Peyer's patch (tissue), 4 donors: Measurements from ENCODE around the gene RPS14. TPM values are rescaled to one million over a fixed set of nuclear protein-coding genes. Genes with fewer than 3 reads are reported as not detected.

Experiments used
- DNase-seq, 3 donors: peaks; one replicate each; pipeline ENCODE4 v3.0.0-alpha.2; 2017 to 2019
- H3K27ac ChIP-seq, 4 donors: fragments of 200-600 bp; sonication (generic); one replicate each; pipeline ENCODE4 v1.5.1; 2016 to 2019
- H3K27me3 ChIP-seq, 2 donors: fragments of 200-600 bp; sonication (generic); one replicate each; pipeline ENCODE4 v1.5.1; 2019
- H3K36me3 ChIP-seq, 3 donors: fragments of 200-600 bp; sonication (generic); one replicate each; pipeline ENCODE4 v1.5.1; 2016 to 2019
- H3K4me1 ChIP-seq, 4 donors: fragments of 200-600 bp; sonication (generic); one replicate each; pipeline ENCODE4 v1.5.1; 2016 to 2019
- H3K4me3 ChIP-seq, 4 donors: fragments of 200-600 bp; sonication (generic); 1 replicate in 3 of 4; 2 replicates in 1 of 4; pipeline ENCODE4 v1.5.1; 2016 to 2019; ENCODE audit warnings: mild to moderate bottlenecking in 1 of 4
- H3K9me3 ChIP-seq, 4 donors: fragments of 200-600 bp; sonication (generic); one replicate each; pipeline ENCODE4 v1.5.1; 2016 to 2019; ENCODE audit warnings: mild to moderate bottlenecking in 1 of 4
- POLR2A ChIP-seq, 2 donors: fragments of 450-650 bp; IDR thresholded peaks; one replicate each; pipeline ENCODE4 v1.5.1; 2017; ENCODE audit warnings: antibody characterized with exemption in 2 of 2, mild to moderate bottlenecking in 2 of 2, moderate library complexity in 2 of 2
- total RNA-seq, 4 donors: library from RNA; depleted of rRNA; stranded (reverse); fragments of >200 nt; gene quantifications; one replicate each; pipeline ENCODE4 v1.1.0, GENCODE V29; 2016
- TF ChIP-seq, protein P1 (sequence below), 6 experiments: fragments of 450-650 bp in 4 of 6; fragments of 200-600 bp in 2 of 6; sonication (generic) in 1 of 6; IDR thresholded peaks; one replicate each; pipeline ENCODE4 v1.5.1; 2017 to 2019; ENCODE audit warnings: antibody characterized with exemption in 6 of 6, mild to moderate bottlenecking in 3 of 6, moderate library complexity in 1 of 6

RPS14 gene
- total RNA-seq = 1,000 to 10,000 TPM in 3 of 4 donors, 100 to 1,000 TPM in 1; 975 to 1,961 (median 1,274) TPM

DNA sequence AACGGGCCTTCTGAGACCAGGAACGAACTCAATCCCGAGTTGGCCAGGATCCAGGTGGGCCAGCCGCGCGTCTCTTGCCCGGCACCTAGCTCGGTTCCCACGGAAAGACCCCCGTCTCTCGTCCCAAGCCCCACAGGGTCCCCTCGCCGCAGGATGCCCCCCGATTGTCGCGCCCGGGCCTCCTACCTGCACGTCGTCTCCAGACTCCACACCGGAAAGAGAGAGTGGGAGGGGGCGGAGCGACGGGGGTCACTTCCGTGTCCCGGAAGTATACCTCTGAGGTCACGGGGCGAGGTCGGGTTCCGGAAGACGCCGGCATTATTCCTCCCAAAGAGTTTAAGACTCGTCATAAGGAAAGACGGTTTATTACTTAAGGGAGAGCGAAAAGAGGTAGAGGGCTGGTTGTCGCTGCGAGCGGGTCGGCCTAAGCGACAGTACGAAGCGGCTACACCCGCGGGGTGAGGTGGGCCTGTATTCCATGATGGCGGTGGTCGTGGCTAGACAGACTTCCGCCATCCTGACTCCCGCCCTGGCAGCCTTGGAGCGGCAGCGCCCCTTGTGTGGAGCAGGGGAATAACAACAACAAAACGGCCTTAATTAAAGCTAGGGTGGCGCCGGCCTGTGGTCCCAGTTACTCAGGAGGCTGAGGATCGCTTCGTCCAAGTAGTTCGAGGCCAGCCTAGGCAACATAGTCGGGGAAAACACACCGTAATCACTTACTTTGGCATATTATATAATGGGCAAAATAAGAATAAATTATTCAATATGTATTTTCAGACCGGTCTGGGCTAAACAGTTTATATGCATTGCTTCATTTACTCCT is at the start of gene RPS14:
Gene RPS14 (minus strand): TSS at position 223 of the 823 bp plus-strand sequence. CDS start 2,006 bp downstream, outside the sequence.
- Histone ChIP-seq H3K4me1 (peaks cover 0 to 14% (median 7%) of the 10 kb centered on the region in 4 donors), H3K27me3 (no peaks in the 10 kb centered on the region), H3K36me3 (peaks cover 0 to 32% (median 0%) of the 10 kb centered on the region in 3 donors), H3K4me3 (peak within 1 kb of the TSS; percentile 52 to 73 (median 68)), H3K9me3 (no peaks in the 10 kb centered on the region), H3K27ac (peak within 1 kb of the TSS; percentile 89 to 96 (median 92))
- TF ChIP-seq, protein P1, sequence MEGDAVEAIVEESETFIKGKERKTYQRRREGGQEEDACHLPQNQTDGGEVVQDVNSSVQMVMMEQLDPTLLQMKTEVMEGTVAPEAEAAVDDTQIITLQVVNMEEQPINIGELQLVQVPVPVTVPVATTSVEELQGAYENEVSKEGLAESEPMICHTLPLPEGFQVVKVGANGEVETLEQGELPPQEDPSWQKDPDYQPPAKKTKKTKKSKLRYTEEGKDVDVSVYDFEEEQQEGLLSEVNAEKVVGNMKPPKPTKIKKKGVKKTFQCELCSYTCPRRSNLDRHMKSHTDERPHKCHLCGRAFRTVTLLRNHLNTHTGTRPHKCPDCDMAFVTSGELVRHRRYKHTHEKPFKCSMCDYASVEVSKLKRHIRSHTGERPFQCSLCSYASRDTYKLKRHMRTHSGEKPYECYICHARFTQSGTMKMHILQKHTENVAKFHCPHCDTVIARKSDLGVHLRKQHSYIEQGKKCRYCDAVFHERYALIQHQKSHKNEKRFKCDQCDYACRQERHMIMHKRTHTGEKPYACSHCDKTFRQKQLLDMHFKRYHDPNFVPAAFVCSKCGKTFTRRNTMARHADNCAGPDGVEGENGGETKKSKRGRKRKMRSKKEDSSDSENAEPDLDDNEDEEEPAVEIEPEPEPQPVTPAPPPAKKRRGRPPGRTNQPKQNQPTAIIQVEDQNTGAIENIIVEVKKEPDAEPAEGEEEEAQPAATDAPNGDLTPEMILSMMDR (IDR thresholded peaks at IDR 0.05) = peak; percentile 69 to 97 (median 95)
- TF ChIP-seq POLR2A (IDR thresholded peaks at IDR 0.05) = peak; percentile 59 to 79
- DNase-seq = peak; percentile 95 to 98 (median 98)

DNA sequence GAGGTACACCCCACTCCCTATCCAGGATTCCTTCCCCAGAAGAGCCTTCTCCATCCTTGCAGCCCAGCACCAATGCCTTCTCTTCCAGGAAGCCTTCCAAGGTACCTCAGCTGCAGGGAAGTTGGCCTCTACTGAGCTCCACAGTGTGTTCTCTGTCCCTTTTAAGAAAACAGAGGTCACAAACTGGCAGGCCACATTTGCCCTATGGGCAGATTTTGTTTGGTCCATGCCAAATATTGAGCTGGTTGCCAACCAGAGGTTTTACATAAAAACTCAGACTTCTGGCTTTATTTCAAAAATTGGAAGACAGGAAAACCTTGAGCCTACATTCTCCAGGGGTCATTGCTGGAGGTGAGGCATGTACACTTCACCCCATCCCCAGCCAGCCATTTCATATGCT is 49.4 kb upstream of the RPS14 start:
- Histone ChIP-seq H3K36me3 (peaks cover 0 to 6% (median 0%) of the 10 kb centered on the region in 3 donors), H3K9me3 (no peaks in the 10 kb centered on the region), H3K4me1 (peaks cover 0 to 51% (median 7%) of the 10 kb centered on the region in 4 donors), H3K27me3 (no peaks in the 10 kb centered on the region), H3K4me3 (no peak overlapping the region), H3K27ac (no peak overlapping the region)
- DNase-seq = no peak
- TF ChIP-seq POLR2A (IDR thresholded peaks at IDR 0.05) = no peak
- TF ChIP-seq, protein P1 (IDR thresholded peaks at IDR 0.05) = no peak

DNA sequence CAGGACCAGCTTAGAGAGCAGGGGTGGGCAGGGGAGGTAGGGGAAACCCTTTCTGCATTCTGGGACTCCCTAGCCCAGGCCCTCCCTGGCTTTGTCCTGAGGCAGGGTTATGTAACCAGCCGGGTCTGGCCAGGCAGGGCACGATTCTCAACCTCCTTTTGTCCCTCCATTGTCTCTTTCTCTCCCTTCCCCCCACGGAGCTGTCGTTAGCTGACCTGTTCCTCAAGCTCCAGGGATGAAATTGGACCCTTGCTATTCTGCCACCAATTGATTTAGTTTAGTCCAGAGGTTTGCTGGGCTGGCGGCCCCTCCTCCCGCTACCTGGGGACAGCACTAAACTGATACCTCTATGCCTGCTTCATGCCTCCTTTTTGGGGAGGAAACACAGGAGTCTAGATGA is 49.0 kb upstream of the RPS14 start:
- Histone ChIP-seq H3K9me3 (no peaks in the 10 kb centered on the region), H3K27me3 (no peaks in the 10 kb centered on the region), H3K27ac (peak overlapping the region in 2 of 4 donors; percentile 20 to 55), H3K36me3 (peaks cover 0 to 7% (median 0%) of the 10 kb centered on the region in 3 donors), H3K4me3 (no peak overlapping the region), H3K4me1 (peaks cover 0 to 47% (median 6%) of the 10 kb centered on the region in 4 donors)
- TF ChIP-seq, protein P1 (IDR thresholded peaks at IDR 0.05) = no peak
- no peak for TF ChIP-seq POLR2A (IDR thresholded peaks at IDR 0.05)
- no peak for DNase-seq

DNA sequence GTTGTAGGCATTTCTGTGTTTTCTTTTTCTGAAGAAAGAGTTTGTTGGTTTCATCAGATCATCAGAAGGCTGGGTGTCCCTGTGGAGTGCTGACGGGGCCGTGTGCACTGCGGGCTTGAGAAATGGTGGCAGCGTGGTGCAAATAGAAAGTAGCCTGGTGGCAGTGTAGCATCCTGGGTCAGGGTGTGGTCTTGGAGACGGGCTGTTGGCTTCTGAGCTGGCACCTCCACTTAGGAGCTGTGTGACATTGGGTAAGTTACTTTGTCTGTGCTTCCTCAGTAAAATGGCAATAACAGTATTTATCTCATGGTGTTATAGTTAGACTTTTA is 48.4 kb upstream of the RPS14 start:
- Histone ChIP-seq H3K4me3 (no peak overlapping the region), H3K27ac (peak overlapping the region in 2 of 4 donors; percentile 20 to 55), H3K36me3 (peaks cover 0 to 10% (median 0%) of the 10 kb centered on the region in 3 donors), H3K9me3 (no peaks in the 10 kb centered on the region), H3K4me1 (peaks cover 0 to 42% (median 6%) of the 10 kb centered on the region in 4 donors), H3K27me3 (no peaks in the 10 kb centered on the region)
- TF ChIP-seq, protein P1 (IDR thresholded peaks at IDR 0.05) = no peak
- TF ChIP-seq POLR2A (IDR thresholded peaks at IDR 0.05) = no peak
- DNase-seq = no peak

DNA sequence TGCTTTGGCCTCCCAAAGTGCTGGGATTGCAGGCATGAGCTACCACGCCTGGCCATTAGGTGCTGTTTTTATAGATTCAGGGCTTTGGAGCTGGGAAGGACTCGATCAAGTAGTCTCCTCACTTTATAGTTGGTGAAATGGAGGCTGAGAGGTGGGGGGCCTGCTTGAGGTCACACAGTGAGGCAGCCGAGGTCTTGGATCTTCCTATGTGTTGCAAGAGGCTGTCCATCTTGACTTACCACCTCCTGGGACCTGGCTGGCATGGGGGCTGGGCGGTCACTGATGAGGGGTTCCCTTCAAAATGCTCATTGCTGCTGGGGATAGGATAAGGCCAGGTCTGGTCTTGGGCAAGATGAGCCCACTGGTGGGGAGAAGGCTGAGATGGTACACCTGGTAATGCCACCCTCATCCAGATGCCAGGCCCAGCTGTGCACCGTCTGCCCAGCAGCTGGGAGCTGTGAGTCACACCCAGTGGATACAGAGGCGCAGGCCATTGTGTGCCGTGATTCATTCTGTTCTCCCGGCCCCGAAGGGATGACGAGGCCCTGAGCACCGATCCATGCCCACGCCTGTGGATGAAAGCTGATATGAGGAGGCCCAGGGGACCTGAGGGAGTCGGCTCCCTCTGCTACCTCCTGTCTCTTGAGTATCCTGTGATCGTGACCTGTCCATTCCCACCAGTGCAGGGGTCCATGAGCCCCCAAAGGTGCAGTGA is 47.9 kb upstream of the RPS14 start:
- no peaks in the 10 kb centered on the region for H3K27me3 ChIP-seq
- no peak overlapping the region for H3K4me3 ChIP-seq
- peaks cover 0 to 44% (median 6%) of the 10 kb centered on the region in 4 donors for H3K4me1 ChIP-seq
- TF ChIP-seq POLR2A (IDR thresholded peaks at IDR 0.05) = no peak
- TF ChIP-seq, protein P1 (IDR thresholded peaks at IDR 0.05) = no peak
- H3K27ac ChIP-seq = peak overlapping the region in 2 of 4 donors; percentile 20 to 55
- H3K9me3 ChIP-seq = no peaks in the 10 kb centered on the region
- DNase-seq = peak in 1 of 3 donors; percentile 78
- peaks cover 0 to 10% (median 0%) of the 10 kb centered on the region in 3 donors for H3K36me3 ChIP-seq
